ENCODE results near the gene GAB1. TPM values are rescaled to one million over a fixed set of nuclear protein-coding genes. Genes with fewer than 3 reads are reported as not detected.

Gene GAB1
- total RNA-seq, 1 donor from 2014 or later: 44.6 TPM

DNA sequence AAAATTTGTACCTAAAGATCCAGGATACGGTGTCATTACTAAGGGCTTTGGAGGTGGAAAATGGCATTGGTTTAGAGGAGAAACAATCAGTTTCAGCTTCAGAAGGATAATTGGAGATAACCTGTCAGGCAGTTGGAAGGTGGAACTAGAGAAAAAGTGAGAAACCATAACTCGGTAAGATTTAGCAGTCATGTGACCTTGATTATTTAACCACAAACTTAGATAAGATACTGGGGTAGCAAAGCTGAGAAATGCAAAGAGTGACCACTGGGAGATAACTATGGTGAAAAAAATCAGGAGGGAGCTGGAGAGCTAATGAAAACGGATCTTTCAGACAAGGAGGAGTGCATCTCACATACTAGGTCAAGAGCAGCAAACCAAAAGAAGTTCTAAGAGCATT, 118.5 kb downstream of the GAB1 start:
- H3K4me1 Mint-ChIP-seq: peaks cover 5% of the 10 kb centered on the region
- H3K9me3 Mint-ChIP-seq: no peaks in the 10 kb centered on the region
- H3K36me3 Mint-ChIP-seq: peaks cover 28% of the 10 kb centered on the region
- no peak overlapping the region for H3K4me3 Mint-ChIP-seq
- peak overlapping the region; percentile 19 for H3K27ac Mint-ChIP-seq
- no peaks in the 10 kb centered on the region for H3K27me3 Mint-ChIP-seq (ENCODE audit: low read depth)
- TF ChIP-seq, protein P1, sequence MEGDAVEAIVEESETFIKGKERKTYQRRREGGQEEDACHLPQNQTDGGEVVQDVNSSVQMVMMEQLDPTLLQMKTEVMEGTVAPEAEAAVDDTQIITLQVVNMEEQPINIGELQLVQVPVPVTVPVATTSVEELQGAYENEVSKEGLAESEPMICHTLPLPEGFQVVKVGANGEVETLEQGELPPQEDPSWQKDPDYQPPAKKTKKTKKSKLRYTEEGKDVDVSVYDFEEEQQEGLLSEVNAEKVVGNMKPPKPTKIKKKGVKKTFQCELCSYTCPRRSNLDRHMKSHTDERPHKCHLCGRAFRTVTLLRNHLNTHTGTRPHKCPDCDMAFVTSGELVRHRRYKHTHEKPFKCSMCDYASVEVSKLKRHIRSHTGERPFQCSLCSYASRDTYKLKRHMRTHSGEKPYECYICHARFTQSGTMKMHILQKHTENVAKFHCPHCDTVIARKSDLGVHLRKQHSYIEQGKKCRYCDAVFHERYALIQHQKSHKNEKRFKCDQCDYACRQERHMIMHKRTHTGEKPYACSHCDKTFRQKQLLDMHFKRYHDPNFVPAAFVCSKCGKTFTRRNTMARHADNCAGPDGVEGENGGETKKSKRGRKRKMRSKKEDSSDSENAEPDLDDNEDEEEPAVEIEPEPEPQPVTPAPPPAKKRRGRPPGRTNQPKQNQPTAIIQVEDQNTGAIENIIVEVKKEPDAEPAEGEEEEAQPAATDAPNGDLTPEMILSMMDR (IDR thresholded peaks at IDR 0.05; ENCODE audit: unreplicated experiment): no peak
- no peak for DNase-seq (ENCODE audit: low spot score in 2 of 2, unreplicated experiment in 2 of 2)

DNA sequence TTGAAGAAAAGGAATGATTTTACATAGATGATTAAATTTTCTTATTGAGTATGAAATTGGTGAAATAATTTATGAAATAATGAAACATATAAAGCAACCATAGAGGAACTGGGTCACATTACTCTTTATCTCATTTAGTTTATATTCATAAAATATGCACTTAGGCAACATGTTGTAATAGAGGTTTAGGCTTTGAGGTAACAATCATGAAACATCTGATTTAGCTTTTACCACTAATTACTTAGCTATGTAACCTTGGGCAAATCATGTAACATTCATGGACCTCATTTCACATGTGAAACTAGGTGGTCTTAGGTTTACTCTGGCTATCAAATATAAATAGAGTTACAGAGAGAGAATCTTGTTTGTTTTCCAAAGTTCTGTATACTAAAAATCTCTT, 122.3 kb downstream of the GAB1 start:
- Mint-ChIP-seq H3K36me3 (peaks cover 34% of the 10 kb centered on the region), H3K27ac (no peak overlapping the region), H3K9me3 (peaks cover 3% of the 10 kb centered on the region), H3K4me1 (peaks cover 5% of the 10 kb centered on the region), H3K27me3 (ENCODE audit: low read depth) (no peaks in the 10 kb centered on the region), H3K4me3 (no peak overlapping the region)
- TF ChIP-seq, protein P1 (IDR thresholded peaks at IDR 0.05; ENCODE audit: unreplicated experiment): no peak
- DNase-seq (ENCODE audit: low spot score in 2 of 2, unreplicated experiment in 2 of 2): no peak

DNA sequence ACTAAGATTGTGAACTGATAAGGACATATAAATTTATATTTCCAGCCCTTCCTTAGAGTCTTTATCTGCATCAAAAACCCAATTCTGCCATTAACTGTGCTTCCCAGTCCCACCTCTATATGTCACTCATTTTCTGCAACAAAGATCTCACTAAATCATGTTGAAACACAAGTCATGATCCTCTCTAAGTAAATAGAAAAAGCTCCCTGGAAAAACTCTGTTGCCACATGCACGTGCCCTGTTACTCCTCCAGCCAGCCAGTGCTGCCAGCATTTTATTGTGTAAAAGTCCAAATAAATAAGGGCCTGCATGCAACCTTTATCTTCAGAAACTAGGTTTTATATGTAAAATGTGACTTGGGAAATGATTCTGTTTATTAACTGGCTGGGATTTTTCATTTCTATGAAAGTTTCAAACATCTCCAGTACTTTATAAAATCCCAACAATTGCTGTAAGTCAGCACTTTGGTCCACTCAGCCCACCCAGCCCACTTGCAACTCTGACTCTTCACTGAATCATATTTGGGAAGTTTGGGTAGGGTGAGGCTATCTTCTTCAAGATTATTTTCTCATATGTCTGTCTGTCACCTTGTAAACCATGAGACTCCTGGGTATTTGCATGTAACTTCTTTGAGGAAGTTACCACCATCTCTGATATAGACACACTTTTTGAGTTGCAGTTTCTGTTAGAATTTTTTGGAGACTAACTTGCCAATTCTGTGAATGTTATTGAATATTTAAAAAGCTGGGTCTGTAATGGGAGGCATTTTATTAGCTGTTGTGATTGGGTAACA, 136.9 kb downstream of the GAB1 start:
- no peak for DNase-seq (ENCODE audit: low spot score in 2 of 2, unreplicated experiment in 2 of 2)
- H3K9me3 Mint-ChIP-seq: no peaks in the 10 kb centered on the region
- no peaks in the 10 kb centered on the region for H3K4me1 Mint-ChIP-seq
- no peaks in the 10 kb centered on the region for H3K27me3 Mint-ChIP-seq (ENCODE audit: low read depth)
- H3K36me3 Mint-ChIP-seq: peaks cover 17% of the 10 kb centered on the region
- H3K4me3 Mint-ChIP-seq: no peak overlapping the region
- no peak overlapping the region for H3K27ac Mint-ChIP-seq
- TF ChIP-seq, protein P1 (IDR thresholded peaks at IDR 0.05; ENCODE audit: unreplicated experiment): no peak

DNA sequence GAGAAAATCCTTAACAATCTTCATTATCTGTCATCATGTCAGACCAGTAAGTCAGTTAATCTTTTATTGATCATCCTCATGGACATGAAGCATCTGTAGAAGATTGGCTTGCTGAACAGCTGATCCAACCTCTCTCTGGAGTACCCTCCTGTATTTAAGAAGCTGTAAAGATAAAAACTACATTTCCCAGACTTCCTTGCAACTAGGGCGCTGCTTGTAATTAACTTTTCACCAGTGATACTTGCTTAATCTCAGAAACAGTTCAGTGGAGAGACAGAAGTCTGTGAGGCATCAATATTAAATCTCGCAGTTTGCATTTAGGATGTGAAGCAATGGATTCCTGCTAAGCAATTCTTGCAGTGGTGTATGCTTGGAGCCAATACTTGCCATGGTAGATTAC, 140.8 kb downstream of the GAB1 start:
- Mint-ChIP-seq H3K4me3 (no peak overlapping the region), H3K27ac (no peak overlapping the region), H3K27me3 (ENCODE audit: low read depth) (no peaks in the 10 kb centered on the region), H3K36me3 (peaks cover 7% of the 10 kb centered on the region), H3K9me3 (no peaks in the 10 kb centered on the region), H3K4me1 (no peaks in the 10 kb centered on the region)
- TF ChIP-seq, protein P1 (IDR thresholded peaks at IDR 0.05; ENCODE audit: unreplicated experiment): no peak
- no peak for DNase-seq (ENCODE audit: low spot score in 2 of 2, unreplicated experiment in 2 of 2)

DNA sequence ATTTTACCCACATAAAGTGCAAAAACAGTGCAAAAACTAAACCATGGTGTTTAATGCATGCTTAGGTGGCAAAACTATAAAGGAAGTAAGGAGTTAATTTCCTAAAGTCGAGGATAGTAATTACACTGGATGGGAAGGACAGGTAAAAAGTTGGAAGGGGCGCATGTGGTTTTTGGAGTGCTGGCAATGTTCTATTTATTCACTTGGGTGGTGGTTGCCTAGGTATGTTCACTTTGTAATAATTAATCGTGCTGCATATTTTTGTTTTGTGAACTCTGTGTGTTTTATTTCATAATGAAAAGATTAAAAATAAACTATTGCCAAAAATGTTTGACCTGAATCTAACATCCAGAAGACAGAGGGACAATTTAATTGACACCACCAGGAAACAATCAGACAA, 144.7 kb downstream of the GAB1 start:
- Mint-ChIP-seq H3K4me1 (no peaks in the 10 kb centered on the region), H3K9me3 (no peaks in the 10 kb centered on the region), H3K27me3 (ENCODE audit: low read depth) (peaks cover 5% of the 10 kb centered on the region), H3K4me3 (no peak overlapping the region), H3K27ac (no peak overlapping the region), H3K36me3 (no peaks in the 10 kb centered on the region)
- TF ChIP-seq, protein P1 (IDR thresholded peaks at IDR 0.05; ENCODE audit: unreplicated experiment): no peak
- no peak for DNase-seq (ENCODE audit: low spot score in 2 of 2, unreplicated experiment in 2 of 2)

Measured in mesothelial cell of epicardium (in vitro differentiated cells).